Esophagus muscularis mucosa (tissue), 4 donors: ENCODE data around the gene SERTAD2. TPM values are rescaled to one million over a fixed set of nuclear protein-coding genes. Genes with fewer than 3 reads are reported as not detected.

ENCODE experiments used
- DNase-seq: peaks from one replicate; pipeline ENCODE4 v3.0.0-alpha.2; 2017; ENCODE audit errors: extremely low spot score
- H3K27ac ChIP-seq, 4 donors: fragments of 200-600 bp; sonication (generic); replicated peaks in 1 of 4; 1 replicate in 3 of 4; 2 replicates in 1 of 4; pipeline ENCODE4 v1.5.1; 2016 to 2019; ENCODE audit warnings: mild to moderate bottlenecking in 1 of 4
- H3K27me3 ChIP-seq, 4 donors: fragments of 200-600 bp; sonication (generic); one replicate each; pipeline versions ENCODE4 v1.5.1 to v1.6.0; 2016 to 2019
- H3K36me3 ChIP-seq, 4 donors: fragments of 200-600 bp; sonication (generic); one replicate each; pipeline ENCODE4 v1.5.1; 2016 to 2019
- H3K4me1 ChIP-seq, 4 donors: fragments of 200-600 bp; sonication (generic); one replicate each; pipeline ENCODE4 v1.5.1; 2016 to 2019
- H3K4me3 ChIP-seq, 4 donors: fragments of 200-600 bp; sonication (generic); 1 replicate in 2 of 4; 2 replicates in 2 of 4; pipeline ENCODE4 v1.5.1; 2016 to 2019; ENCODE audit warnings: mild to moderate bottlenecking in 4 of 4, moderate library complexity in 1 of 4
- H3K9me3 ChIP-seq, 4 donors: fragments of 200-600 bp; sonication (generic); 1 replicate in 3 of 4; 2 replicates in 1 of 4; pipeline ENCODE4 v1.5.1; 2016 to 2019
- CTCF ChIP-seq, 3 experiments: fragments of 200-600 bp in 2 of 3; fragments of 450-650 bp in 1 of 3; sonication (generic) in 2 of 3; IDR thresholded peaks; one replicate each; pipeline ENCODE4 v1.5.1; 2017 to 2019; ENCODE audit warnings: antibody characterized with exemption in 3 of 3, mild to moderate bottlenecking in 2 of 3, moderate library complexity in 1 of 3
- EP300 ChIP-seq: sonication (generic); formaldehyde crosslinking; IDR thresholded peaks from one replicate; pipeline ENCODE4 v1.6.1; 2017; ENCODE audit warnings: antibody characterized with exemption
- POLR2A ChIP-seq: fragments of 450-650 bp; IDR thresholded peaks from one replicate; pipeline ENCODE4 v1.6.1; 2017; ENCODE audit warnings: antibody characterized with exemption, moderate library complexity, mild to moderate bottlenecking, low read depth
- POLR2AphosphoS5 ChIP-seq, 2 donors: sonication (generic); formaldehyde crosslinking; IDR thresholded peaks; one replicate each; pipeline ENCODE4 v1.6.1; 2017; ENCODE audit warnings: antibody characterized with exemption in 2 of 2
- WGBS: methylation state at CpG from one replicate; pipeline ENCODE4 v1.1.5; 2018; 5-methylcytosine and 5-hydroxymethylcytosine counted together
- intact Hi-C: fragments of 100-400 bp; cut with DNase I; formaldehyde crosslinking; loops from one replicate; pipeline ENCODE4 v1.15.1; 2023
- total RNA-seq, 4 donors: library from RNA; depleted of rRNA; stranded (reverse); fragments of >200 nt; gene quantifications; one replicate each; pipeline versions ENCODE4 v1.1.0 to v1.2.1, GENCODE V29; 2016

Gene SERTAD2
- total RNA-seq, 4 donors from 2014 or later: 12.1 to 18.1 (median 14.3) TPM

GRCh38 chr2:64598226-64598625 is 55.5 kb downstream of the SERTAD2 start:
- no peak for DNase-seq
- Histone ChIP-seq H3K4me3 (no peak overlapping the region), H3K27me3 (no peaks in the 10 kb centered on the region), H3K9me3 (no peaks in the 10 kb centered on the region), H3K36me3 (peaks cover 0 to 4% (median 0%) of the 10 kb centered on the region in 4 donors), H3K27ac (no peak overlapping the region), H3K4me1 (peaks cover 0 to 6% (median 2%) of the 10 kb centered on the region in 4 donors)
- intact Hi-C loops: no loop called here
- 95% methylated on average over 6 of the region's 6 CpGs for WGBS
- no peak for TF ChIP-seq POLR2AphosphoS5 (IDR thresholded peaks at IDR 0.05)
- TF ChIP-seq CTCF (IDR thresholded peaks at IDR 0.05): no peak

- Histone ChIP-seq H3K4me1 (peaks cover 0 to 6% (median 2%) of the 10 kb centered on the region in 4 donors), H3K27ac (no peak overlapping the region), H3K4me3 (no peak overlapping the region), H3K9me3 (no peaks in the 10 kb centered on the region), H3K36me3 (peaks cover 14 to 30% (median 19%) of the 10 kb centered on the region in 4 donors), H3K27me3 (no peaks in the 10 kb centered on the region)
- TF ChIP-seq POLR2A (no peak), POLR2AphosphoS5 (IDR thresholded peaks at IDR 0.05) (no peak), CTCF (IDR thresholded peaks at IDR 0.05) (peak; percentile 15 to 23 (median 19)), EP300 (no peak)
- 57% methylated on average over 4 of the region's 4 CpGs for WGBS
- DNase-seq: no peak
- intact Hi-C loops: no loop called here
Measured at GRCh38 chr2:64595397-64596176, 58.1 kb downstream of the SERTAD2 start.

GRCh38 chr2:64594226-64594989 is 59.3 kb downstream of the SERTAD2 start:
- 69% methylated on average over 7 of the region's 7 CpGs for WGBS
- no peak for DNase-seq
- TF ChIP-seq POLR2A: no peak
- TF ChIP-seq CTCF (IDR thresholded peaks at IDR 0.05): no peak
- no peak for TF ChIP-seq POLR2AphosphoS5 (IDR thresholded peaks at IDR 0.05)
- no peak for TF ChIP-seq EP300
- Histone ChIP-seq H3K9me3 (no peaks in the 10 kb centered on the region), H3K4me1 (peaks cover 0 to 4% (median under 1%) of the 10 kb centered on the region in 4 donors), H3K27me3 (no peaks in the 10 kb centered on the region), H3K36me3 (peaks cover 21 to 42% (median 27%) of the 10 kb centered on the region in 4 donors), H3K27ac (no peak overlapping the region), H3K4me3 (no peak overlapping the region)
- intact Hi-C loops: no loop called here

GRCh38 chr2:64593035-64593655 is 60.6 kb downstream of the SERTAD2 start:
- WGBS: 74% methylated on average over 4 of the region's 4 CpGs
- no peaks in the 10 kb centered on the region for H3K9me3 ChIP-seq
- intact Hi-C loops: no loop called here
- peaks cover 21 to 53% (median 31%) of the 10 kb centered on the region in 4 donors for H3K36me3 ChIP-seq
- DNase-seq: no peak
- no peaks in the 10 kb centered on the region for H3K4me1 ChIP-seq
- TF ChIP-seq POLR2A: no peak
- no peak for TF ChIP-seq POLR2AphosphoS5 (IDR thresholded peaks at IDR 0.05)
- no peak for TF ChIP-seq CTCF (IDR thresholded peaks at IDR 0.05)
- TF ChIP-seq EP300: no peak
- no peak overlapping the region for H3K4me3 ChIP-seq
- no peaks in the 10 kb centered on the region for H3K27me3 ChIP-seq
- H3K27ac ChIP-seq: no peak overlapping the region
